GM19463 (cell line): Measurements from ENCODE around the gene THAP7.

ENCODE experiments used
- ATAC-seq: cut with Tn5 transposase; IDR thresholded peaks from one replicate; pipeline ENCODE4 v1.9.1; 2021; ENCODE audit warnings: mild to moderate bottlenecking, moderate library complexity; ENCODE audit not compliant: unreplicated experiment

Gene THAP7

DNA sequence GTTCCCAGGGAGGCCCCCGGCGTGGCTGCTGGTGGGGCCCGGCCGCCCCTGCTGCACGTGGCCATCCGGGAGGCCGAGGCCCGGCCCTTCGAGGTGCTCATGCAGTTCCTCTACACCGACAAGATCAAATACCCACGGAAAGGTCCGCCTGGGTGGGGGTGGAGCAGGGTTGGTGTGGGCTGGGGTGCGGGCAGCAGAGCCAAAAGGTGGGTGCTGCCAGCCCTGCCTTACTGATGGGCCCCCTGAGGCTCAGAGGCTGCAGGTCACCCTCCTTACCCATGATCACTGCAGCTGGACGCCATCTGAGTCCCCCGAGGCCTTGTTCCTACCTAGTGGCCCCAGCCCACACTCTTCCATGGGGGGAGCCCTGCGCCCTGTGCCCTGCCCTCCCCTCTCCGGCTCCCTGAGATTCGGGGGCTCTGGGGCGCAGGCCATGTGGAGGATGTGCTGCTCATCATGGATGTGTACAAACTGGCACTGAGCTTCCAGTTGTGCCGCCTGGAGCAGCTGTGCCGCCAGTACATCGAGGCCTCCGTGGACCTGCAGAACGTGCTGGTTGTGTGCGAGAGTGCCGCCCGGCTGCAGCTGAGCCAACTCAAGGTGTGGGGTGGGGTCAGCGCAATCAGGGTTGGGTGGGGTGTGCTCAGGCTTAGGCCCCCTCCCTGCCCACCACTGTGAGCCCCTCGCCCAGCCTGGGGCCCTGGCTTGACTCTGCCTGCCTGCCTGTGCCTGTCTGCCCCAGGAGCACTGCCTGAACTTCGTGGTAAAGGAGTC lies 7.6 kb downstream of the THAP7 start:
- ATAC-seq = no peak

DNA sequence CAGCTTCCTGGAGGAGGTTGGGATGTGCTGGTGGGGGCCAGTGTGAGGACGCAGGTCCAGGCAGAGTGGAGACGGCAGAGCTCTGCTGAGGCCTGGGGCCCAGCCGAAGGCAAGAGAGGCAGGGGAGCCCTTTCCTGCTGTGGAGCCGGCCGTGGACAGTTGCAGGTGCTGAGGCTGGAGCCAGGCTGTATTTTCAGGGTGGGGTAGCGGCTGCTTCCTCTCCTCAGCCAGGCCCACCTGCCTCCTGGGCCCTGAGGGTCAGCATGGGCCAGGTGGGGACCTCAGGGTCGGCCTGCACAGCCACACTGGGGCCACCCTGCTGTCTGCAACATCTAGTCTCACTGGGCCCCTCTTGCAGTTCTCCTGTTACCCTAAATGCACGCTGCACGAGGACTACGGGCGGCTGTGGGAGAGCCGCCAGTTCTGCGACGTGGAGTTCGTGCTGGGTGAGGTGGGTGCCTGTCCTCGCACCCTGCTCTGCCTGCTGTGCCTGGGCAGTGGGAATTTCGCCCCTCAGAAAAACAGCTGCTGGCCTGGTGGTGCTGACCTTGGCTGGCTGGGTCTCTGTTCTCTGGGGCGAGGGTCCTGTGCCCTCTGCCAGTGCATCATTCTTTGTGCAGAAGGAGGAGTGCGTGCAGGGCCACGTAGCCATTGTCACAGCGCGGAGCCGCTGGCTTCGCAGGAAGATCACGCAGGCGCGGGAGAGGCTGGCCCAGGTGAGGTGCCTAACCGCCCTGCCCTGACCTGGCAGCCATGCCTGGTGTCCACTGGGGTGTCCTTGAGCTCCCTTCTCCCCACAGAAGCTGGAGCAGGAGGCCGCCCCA lies 8.4 kb downstream of the THAP7 start:
- ATAC-seq = no peak

DNA sequence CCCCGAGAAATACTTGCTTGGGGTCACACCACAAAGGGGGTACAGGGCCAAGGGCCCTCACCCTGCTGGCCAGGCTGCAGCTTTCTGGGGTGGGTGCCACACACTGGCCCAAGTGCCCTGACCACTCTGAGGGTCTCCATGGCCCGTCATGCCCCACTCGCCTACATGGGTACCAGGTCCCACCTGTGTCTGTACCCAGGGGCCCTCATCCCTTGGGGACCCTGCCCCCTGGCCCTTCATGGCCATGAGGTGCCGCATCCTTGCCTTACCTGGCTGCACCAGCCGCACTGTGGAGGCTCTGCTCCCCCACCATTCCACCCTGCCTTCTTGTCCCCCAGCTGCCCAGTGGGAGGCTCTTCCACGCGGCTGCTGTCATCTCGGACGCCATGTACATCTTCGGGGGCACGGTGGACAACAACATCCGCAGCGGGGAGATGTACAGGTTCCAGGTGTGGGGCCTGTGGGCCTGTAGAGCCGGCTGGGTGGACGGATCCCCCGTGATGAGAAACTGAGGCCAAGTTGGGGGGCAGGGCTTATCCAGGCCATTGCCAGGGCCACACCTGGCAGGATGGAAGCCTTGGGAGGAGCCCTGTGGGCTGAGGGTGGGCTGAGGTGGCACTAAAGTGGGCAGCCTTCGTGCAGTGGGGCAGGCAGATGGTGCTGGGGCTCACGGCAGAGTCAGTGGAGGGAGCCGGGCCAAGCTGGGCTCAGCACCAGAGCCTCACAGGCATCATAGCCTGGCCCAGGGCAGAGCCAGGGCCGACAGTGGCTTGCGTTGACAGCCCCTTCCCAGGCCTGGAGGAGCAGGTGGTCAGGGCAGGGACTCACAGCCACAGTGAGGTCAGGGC lies 9.2 kb downstream of the THAP7 start:
- ATAC-seq = no peak

DNA sequence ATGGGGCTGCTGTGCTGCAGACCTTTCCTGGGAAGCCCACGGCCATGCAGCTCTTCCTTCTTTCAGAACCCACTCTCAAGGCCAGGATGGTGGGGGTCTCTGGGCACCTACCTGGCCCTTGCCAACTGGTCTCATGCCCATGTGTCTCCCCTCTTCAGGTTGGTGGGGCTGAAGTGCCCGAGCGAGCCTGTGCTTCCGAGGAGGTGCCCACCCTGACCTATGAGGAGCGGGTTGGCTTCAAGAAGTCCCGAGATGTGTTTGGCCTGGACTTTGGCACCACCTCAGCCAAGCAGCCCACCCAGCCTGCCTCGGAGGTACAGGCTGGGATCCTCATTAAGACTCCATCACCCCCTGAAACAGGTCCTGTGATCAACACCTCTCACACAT lies 9.9 kb downstream of the THAP7 start:
- ATAC-seq = no peak

DNA sequence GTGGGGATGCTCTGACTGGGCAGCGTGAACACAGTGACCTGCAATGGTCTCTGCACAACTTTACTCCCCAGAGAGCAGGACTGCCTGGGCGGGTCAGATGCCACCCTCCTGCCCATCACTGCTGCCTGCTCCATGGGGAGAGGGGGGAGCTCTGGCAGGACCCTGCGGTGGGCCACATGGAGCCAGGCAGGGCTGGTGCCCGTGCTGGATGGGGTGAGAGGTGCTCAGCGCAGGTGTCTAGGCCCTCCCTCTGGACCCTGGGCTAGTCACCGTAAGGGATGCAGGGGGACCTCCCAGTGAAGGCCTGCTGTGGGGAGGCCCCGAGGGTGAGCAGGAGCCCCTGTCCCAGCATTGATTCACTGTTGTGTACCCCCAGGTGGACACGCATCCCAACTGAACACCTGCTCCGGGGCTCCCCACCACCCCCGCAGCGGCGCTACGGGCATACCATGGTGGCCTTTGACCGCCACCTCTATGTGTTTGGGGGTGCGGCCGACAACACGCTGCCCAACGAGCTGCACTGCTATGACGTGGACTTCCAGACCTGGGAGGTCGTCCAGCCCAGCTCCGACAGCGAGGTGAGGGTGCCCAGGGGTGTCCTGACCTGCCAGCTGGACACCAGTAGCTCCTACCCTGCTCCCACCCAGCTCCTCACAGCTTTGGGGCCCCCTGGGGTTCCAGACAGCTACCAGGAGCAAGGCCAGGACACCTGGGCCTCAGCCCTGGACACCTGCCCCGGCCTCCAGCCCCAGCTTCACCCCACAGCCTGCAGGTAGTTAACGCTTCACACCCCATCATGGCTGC lies 10.5 kb downstream of the THAP7 start:
- no peak for ATAC-seq

DNA sequence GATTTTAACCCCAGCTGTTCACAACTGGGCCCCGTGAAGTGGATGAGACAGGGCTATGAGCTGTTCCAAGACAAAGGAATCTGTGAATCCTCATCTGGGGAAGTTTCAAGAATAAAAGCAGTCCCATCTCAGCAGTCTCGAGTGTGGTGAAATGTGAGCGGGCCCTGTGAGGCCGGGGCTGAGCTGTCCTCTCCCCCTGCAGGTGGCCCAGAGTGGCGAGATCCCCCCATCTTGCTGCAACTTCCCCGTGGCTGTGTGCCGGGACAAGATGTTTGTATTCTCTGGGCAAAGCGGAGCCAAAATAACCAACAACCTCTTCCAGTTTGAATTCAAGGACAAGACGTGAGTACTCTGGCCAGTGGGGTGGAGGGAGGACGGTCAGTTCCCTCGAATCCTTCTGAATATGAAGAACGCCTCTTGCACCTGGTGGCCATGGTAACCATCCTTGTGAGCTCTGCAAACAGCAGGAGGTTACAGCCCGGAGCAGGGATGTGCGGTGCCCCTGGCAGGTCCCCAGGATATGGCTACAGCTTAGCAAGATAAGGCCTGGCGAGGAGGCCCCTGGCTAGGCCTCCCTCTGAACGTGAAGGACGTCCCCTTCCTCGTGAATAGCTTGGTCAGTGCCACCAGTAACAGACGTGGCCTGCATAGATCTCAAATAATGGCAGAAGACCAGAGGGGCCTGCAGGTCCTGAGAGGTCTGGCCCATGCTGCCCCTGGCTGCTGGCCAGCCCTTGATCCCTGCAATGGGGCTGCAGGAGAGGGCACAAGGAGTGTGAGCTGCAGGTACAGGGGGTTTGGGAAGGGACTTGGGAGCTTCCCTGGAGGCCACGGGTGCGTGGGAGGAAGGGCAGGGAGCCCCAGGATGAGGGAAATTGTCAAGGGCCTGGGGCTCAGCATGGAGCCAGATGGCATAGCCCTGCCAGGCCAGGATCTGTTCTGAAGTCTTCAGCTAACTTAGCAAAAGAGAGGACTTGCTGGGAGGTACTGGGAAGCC lies 11.4 kb downstream of the THAP7 start:
- no peak for ATAC-seq

DNA sequence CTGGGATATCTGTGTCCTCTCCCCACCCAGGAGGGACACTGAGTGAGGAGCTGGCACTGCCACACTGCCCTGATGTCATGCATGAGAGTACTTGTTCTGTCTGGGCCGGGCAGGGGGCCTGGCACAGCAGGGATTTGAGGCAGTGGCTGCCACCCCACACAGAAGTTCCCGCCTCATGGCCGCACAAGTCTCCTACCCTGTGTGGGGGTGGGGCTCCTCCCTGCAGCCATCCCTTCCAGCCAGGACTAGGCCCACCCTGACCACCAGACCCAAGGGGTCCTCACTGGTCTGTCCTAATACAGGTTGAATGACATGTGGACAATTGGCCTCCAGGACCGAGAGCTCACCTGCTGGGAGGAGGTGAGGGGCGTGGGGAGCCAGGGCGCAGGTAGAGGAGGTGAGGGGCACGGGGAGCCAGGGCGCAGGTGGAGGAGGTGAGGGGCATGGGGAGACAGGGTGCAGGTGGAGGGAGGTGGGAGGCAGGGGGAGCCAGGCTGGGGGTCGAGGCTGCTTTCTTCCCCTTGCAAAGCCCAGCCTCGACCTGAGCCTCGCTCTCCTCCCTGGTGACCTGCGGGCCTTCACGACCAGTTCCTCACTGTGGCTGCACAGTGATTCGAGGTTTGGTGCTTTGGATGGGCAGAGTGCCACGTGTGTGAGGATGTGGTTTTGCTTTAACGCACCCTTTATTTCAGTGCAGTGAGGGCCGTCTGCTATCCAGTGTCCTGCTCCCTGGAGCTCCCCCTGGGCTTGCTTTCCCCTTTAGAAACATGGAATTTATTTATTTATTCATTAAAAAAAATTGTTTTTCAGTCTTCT lies 12.4 kb downstream of the THAP7 start:
- no peak for ATAC-seq

DNA sequence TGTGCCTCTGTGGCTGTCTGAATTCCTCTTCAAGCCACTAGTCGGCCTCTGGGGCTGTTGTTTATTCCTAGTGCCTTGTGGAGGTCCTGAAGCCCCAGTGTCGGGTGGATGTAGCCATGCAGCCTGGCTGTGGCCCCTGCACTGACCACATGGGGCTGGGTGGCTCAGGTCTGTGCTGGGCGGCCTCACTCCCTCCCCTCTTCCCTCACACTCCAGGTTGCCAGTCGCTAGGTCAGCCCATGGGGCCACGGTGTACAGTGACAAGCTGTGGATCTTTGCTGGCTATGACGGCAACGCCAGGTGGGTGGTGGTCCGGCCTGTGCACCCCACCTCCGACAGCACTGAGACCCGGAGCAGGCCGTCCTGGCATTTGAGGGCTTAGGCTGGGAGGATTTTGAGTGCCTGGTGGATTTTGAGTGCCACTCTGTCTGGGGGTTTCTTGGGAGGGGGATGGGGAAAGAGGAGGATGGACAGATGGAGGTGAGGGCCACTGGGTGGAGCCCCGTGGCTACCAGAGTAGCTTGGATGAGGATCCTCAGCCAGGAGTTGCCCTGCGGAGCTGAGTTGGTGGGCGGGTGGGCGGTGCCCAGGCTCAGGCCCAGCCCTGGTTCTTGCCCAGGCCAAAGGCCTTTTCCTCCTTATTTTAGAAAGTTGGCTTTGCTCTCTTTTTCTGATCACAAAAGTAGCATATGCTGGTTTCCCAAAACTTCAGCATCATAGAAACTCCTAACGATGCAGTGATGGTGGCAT lies 13.2 kb downstream of the THAP7 start:
- no peak for ATAC-seq

DNA sequence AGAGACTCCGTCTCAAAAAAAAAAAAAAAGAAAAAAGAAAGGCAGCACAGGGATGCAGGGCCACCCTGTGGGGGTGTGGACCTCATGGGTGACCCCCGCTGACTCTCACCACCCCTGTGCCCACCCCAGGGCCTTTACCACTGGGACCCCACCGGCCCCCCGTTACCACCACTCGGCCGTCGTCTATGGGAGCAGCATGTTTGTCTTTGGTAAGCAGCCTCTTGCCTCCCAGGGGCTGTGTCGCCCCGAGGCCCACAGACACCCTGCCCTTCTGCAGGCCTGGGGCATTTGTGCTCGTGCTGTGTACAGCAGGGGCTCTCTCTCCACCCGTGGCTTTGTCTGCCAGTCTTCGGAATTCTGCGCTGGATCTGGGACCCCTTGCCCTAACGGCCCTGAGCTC lies 14.5 kb downstream of the THAP7 start:
- no peak for ATAC-seq

DNA sequence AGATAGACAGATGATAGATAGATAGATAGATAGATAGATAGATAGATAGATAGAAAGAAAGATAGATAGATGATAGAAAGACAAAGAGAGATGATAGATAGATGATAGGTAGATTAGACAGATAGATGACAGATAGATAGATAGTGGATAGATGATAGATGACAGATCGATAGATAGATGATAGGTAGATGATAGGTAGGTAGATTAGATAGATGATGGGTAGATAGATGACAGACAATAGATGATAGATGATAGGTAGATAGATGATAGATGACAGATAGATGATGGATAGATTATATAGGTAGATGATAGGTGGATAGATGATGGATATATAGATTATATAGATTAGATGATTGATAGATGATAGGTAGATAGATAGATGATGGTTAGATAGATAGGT lies 15.6 kb downstream of the THAP7 start:
- no peak for ATAC-seq

DNA sequence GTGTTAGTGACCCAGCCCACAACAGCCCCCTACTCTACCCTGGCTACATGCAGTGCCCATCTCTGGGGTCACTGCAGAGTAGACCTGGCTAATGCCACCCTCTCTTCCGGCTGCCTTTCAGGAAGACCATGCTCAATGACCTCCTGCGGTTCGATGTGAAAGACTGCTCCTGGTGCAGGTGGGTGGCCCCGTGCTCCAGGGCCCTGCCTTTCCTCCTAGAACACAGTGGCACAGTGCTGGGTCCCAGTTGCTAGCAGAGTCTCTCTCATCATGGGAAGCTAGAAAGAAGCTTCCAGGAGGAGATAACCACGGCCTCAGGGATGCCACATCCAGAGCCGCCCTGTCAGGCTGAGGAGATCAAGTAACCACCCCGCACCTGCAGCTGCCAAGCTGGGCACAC lies 16.2 kb downstream of the THAP7 start:
- no peak for ATAC-seq

DNA sequence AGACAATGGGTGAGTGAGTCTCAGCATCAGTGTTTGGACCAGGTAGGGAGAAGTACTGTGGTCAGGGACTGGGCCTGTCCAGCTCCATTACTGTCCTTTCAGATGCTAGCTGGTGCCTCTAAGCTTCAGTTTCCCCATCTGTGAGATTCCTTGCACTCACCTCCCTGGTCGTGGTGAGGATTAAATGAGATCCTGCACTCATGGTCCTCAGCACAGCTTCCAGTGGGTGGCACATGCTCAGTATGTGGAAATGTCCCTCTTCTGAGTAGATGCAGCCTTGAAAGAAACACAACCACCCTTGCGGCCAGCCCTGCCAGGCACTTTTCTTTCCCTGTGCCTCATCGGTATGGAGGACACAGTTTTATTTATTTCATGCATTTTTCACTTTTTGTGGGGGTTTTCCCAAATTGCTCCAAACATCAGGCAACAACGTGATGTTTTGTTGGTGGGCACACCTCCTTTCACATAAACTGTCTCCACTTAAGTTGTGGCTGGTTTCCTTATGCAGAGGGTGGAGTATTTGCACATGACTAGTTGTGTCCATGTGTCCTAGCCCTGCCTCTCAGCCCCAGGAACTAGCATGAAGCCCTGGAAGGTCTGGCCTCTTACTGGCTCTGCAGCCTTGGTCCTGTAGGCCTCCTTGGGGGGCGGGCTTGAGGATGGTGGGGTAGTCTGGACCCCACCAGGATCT lies 18.7 kb downstream of the THAP7 start:
- ATAC-seq = no peak

DNA sequence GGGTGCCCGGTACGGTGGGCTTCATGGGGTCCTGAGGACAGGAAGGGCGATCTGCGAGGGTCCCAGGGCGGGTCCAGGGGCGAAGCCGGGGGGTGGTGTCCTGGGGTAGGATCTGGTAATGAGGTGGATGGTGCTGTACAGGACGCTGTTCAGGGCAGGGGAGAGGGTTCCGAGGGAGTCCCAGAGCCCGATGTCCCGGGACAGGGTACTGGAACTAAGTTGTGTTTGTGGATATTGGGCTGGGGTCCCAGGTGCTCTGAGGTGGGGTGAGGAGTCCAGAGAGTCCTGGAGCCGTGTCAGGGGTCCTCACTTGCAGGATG lies 19.4 kb downstream of the THAP7 start:
- ATAC-seq = no peak

DNA sequence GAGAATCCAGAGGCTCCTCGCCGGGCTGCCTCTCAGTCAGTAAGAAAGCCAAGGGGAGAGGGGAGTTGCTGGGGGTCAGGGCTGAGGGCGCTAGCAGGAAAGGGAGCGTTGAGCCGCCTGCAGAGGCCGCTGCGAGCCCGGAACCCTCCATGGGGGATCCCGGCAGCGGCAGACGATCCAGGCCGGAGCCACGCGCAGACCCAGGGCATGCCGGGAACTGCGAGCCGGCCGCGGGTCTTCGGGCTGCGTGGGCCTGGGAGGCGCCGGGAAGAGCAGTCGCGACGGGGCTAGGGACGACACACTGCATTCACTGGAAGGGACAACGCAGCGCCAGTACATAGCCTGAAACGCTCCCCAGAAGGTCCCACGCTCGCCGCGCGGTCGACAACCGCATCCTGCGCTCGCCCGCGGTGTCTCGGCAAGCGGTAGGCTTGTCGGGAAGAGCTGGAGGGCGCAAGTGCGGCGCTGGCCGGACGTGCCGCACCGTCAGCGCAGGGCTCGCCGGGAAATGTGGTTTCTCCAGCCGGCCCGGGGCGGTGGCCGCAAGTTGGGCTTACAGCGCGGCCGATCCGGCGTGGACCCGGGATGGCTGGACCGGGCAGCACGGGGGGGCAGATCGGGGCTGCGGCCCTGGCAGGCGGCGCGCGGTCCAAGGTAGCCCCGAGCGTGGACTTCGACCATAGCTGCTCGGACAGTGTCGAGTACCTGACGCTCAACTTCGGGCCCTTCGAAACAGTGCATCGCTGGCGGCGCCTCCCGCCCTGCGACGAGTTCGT lies 19.9 kb downstream of the THAP7 start, which contains the start of gene LZTR1:
TSS of gene LZTR1 (plus strand) at position 511 of the 776 bp plus-strand sequence. CDS start at position 586, 75 bp downstream.
- peak; percentile 86 for ATAC-seq

DNA sequence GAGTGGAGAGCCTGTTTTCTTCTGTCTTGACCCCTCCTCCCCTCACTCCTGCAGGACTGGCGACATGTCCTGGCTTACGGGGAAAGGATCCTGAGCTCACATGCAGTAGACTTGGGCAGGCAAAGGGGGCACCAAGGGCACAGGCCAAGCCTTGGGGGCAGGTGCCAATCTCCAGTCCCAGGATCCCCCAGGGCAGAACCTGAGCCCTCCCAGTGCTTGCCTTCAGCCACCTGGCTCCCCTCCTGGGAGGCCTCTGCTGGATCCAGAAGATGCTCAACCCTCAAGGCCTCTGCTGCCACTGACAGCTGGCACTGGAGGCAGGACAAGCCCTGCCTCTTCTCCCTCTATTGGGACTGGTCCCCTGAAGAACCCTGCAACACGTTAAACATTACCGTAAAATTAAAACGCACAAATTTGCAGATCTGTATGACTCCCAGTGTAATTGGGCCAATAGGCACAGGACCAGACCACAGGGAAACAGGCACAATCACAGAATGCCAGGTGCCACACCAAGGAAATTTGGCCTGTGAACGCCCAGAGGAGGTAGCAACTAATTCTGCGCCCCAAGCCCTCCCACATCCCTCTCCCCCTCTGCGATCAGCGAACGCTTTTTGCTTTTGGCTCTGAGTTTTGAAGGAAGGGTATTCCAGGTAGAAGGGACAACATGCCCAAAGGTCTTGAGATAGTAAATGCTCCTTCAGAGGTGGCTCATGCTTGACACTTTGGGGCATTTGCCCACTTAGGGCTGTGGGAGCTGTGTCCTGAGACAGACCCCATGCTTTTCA lies 20.8 kb downstream of the THAP7 start:
- ATAC-seq = no peak

DNA sequence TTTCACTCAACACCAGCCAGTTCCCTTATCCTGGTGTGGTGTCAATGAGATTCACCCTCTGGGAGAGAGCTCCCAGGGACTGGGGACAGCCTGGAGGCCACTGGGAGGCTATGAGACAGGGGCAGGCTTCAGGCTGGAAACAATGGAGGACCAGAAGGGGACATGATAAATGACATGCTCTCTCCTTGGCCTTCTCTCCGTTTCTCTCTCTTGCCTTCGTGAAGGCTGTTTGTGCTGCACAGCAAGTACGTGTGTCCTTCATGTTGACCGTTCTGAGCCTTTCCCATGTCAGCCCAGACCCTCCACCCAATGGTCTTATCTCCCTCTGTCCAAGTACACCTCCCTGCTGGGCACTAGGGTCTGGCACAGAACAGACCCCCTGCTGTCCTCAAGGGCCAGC lies 21.4 kb downstream of the THAP7 start:
- ATAC-seq = no peak
